DOHH2 (cell line): Measurements from ENCODE around the gene SMIM9.
"Not testable (repeated sequence)": the region's sequence is repeated elsewhere in the genome, so short reads cannot be mapped to it uniquely, and the experiment has no call there.

Experiments used
- H3F3A ChIP-seq: fragments of 200-600 bp; sonication (generic), shearing (Covaris generic); 2 replicates; pipeline ENCODE4 v1.6.0; 2016; ENCODE audit warnings: antibody characterized with exemption, mild to moderate bottlenecking; ENCODE audit not compliant: control insufficient read depth, insufficient read depth
- H3K27ac ChIP-seq: fragments of 200-600 bp; sonication (generic); 2 replicates; pipeline ENCODE4 v1.5.1; 2014; ENCODE audit warnings: low read depth, mild to moderate bottlenecking, low read length, moderate library complexity
- H3K27me3 ChIP-seq: fragments of 200-600 bp; sonication (generic); 2 replicates; pipeline ENCODE4 v1.6.1; 2014; ENCODE audit warnings: mild to moderate bottlenecking, low read length, mixed read lengths; ENCODE audit not compliant: control insufficient read depth
- H3K36me3 ChIP-seq: fragments of 200-600 bp; sonication (generic); 2 replicates; pipeline ENCODE4 v1.6.1; 2014; ENCODE audit warnings: mild to moderate bottlenecking, low read length, moderate library complexity, mixed read lengths; ENCODE audit not compliant: control insufficient read depth
- H3K4me1 ChIP-seq: fragments of 200-600 bp; sonication (generic); 2 replicates; pipeline ENCODE4 v1.6.1; 2014; ENCODE audit warnings: mild to moderate bottlenecking, low read length, mixed read lengths; ENCODE audit not compliant: control insufficient read depth
- H3K4me2 ChIP-seq: fragments of 200-600 bp; sonication (generic); 2 replicates; pipeline ENCODE4 v1.6.0; 2014; ENCODE audit warnings: mild to moderate bottlenecking, low read length, moderate library complexity
- H3K4me3 ChIP-seq: fragments of 200-600 bp; sonication (generic); 2 replicates; pipeline ENCODE4 v1.5.1; 2014; ENCODE audit warnings: mild to moderate bottlenecking, low read length, mixed read lengths
- H3K79me2 ChIP-seq: fragments of 200-600 bp; sonication (generic); 2 replicates; pipeline ENCODE4 v1.6.1; 2014; ENCODE audit warnings: mild to moderate bottlenecking, low read length, mixed read lengths; ENCODE audit not compliant: control insufficient read depth
- H3K9me2 ChIP-seq: fragments of 200-600 bp; sonication (generic); replicated peaks from 2 replicates; pipeline ENCODE4 v1.6.1; 2014; ENCODE audit warnings: mild to moderate bottlenecking, low read length, mixed read lengths; ENCODE audit not compliant: control insufficient read depth
- H3K9me3 ChIP-seq: fragments of 200-600 bp; sonication (generic); 2 replicates; pipeline ENCODE4 v1.6.1; 2014; ENCODE audit warnings: antibody characterized with exemption, low read length, mixed read lengths; ENCODE audit not compliant: control insufficient read depth, insufficient read depth
- H4K20me1 ChIP-seq: fragments of 200-600 bp; sonication (generic); 2 replicates; pipeline ENCODE4 v1.6.0; 2014; ENCODE audit warnings: low read depth, mild to moderate bottlenecking, antibody characterized with exemption, low read length, moderate library complexity; ENCODE audit not compliant: control insufficient read depth, insufficient read depth
- EZH2phosphoT487 ChIP-seq: fragments of 200-600 bp; sonication (generic); IDR thresholded peaks from 2 replicates; pipeline ENCODE4 v1.6.1; 2017; ENCODE audit warnings: borderline replicate concordance, mild to moderate bottlenecking, antibody characterized with exemption, low read length, moderate library complexity, mixed read lengths
- TF ChIP-seq, protein P1 (sequence below): fragments of 200-600 bp; sonication (generic); IDR thresholded peaks from one replicate; pipeline ENCODE4 v1.5.1; 2014; ENCODE audit warnings: antibody characterized with exemption, mild to moderate bottlenecking, low read depth, low read length; ENCODE audit not compliant: poor library complexity, severe bottlenecking

Gene SMIM9

DNA sequence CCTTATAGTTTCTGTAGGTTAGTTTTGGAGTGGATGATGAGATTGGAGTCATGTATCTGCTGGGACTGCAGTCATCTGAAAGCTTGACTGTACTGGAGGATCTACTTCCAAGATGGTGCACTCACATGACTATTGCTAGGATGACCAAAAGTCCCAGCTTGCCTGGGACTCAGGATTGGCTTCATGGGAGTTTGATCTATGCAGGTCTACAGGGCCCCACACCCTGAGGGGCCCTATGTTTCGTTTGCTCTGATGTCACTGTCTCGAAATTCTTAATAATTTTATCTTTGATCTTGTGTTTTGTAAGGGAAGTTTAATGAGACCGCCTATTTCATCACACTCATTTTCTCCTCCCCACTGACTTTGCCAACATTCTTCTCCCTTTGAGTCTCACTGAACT, at the start of gene SMIM9:
Gene SMIM9 (minus strand): TSS at position 101 of the 400 bp plus-strand sequence. CDS start 3,806 bp downstream, outside the sequence.
- Histone ChIP-seq H3K9me2 (no peaks in the 10 kb centered on the region), H3K9me3 (no peaks in the 10 kb centered on the region), H3F3A (no peaks in the 10 kb centered on the region)

DNA sequence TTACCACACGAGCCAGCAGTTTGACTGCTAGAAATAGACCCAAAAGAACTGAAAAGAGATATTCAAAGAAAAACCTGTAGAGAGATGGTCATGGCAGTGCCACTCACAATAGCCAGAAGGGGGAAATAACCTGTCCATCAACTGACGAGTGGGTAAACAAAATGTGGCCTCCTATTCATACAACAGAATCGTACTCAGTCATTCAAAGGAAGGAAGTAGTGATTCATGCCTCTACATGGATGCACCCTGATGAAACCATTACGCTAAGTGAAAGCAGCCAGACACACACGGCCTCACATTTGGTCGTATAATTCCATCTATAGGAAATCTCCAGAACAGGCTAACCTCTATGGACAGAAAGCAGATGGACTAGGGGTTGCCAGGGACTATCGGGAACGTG, 49.6 kb upstream of the SMIM9 start:
- H3K36me3 ChIP-seq, H4K20me1 ChIP-seq, H3K27ac ChIP-seq: not testable (repeated sequence)

More for the DNA sequence above, at the start of gene SMIM9:
- TF ChIP-seq EZH2phosphoT487: no peak
- TF ChIP-seq, protein P1, sequence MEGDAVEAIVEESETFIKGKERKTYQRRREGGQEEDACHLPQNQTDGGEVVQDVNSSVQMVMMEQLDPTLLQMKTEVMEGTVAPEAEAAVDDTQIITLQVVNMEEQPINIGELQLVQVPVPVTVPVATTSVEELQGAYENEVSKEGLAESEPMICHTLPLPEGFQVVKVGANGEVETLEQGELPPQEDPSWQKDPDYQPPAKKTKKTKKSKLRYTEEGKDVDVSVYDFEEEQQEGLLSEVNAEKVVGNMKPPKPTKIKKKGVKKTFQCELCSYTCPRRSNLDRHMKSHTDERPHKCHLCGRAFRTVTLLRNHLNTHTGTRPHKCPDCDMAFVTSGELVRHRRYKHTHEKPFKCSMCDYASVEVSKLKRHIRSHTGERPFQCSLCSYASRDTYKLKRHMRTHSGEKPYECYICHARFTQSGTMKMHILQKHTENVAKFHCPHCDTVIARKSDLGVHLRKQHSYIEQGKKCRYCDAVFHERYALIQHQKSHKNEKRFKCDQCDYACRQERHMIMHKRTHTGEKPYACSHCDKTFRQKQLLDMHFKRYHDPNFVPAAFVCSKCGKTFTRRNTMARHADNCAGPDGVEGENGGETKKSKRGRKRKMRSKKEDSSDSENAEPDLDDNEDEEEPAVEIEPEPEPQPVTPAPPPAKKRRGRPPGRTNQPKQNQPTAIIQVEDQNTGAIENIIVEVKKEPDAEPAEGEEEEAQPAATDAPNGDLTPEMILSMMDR: no peak
- H3K4me1 ChIP-seq: no peaks in the 10 kb centered on the region
- H3K36me3 ChIP-seq: no peaks in the 10 kb centered on the region
- no peak within 1 kb of the TSS for H3K27ac ChIP-seq
- no peaks in the 10 kb centered on the region for H3K27me3 ChIP-seq
- no peaks in the 10 kb centered on the region for H3K79me2 ChIP-seq
- no peak within 1 kb of the TSS for H3K4me3 ChIP-seq
- H4K20me1 ChIP-seq: no peaks in the 10 kb centered on the region
- no peak within 1 kb of the TSS for H3K4me2 ChIP-seq

DNA sequence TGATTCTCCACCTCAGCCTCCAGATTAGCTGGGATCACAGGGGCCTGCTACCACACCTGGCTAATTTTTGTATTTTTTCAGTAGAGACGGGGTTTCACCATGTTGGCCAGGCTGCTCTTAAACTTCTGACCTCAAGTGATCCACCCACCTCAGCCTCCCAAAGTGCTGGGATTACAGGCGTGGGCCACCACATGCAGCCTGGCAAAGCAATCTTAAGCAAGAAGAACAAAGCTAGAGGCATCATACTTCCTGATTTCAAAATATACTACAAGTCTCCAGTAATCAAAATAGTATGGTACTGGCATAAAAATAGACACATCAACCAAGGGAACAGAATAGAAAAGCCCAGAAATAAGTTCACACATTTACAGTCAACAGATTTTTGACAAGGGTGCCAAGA, 38.9 kb upstream of the SMIM9 start:
- H3K4me2 ChIP-seq: no peak overlapping the region
- no peaks in the 10 kb centered on the region for H3K36me3 ChIP-seq
- H3F3A ChIP-seq: no peaks in the 10 kb centered on the region
- H3K27ac ChIP-seq: no peak overlapping the region
- no peaks in the 10 kb centered on the region for H3K9me3 ChIP-seq
- no peaks in the 10 kb centered on the region for H3K27me3 ChIP-seq
- no peaks in the 10 kb centered on the region for H4K20me1 ChIP-seq
- no peaks in the 10 kb centered on the region for H3K4me1 ChIP-seq
- H3K9me2 ChIP-seq: no peaks in the 10 kb centered on the region
- no peak overlapping the region for H3K4me3 ChIP-seq
- TF ChIP-seq EZH2phosphoT487: no peak
- TF ChIP-seq, protein P1: no peak
- H3K79me2 ChIP-seq: no peaks in the 10 kb centered on the region

More for the DNA sequence above, 49.6 kb upstream of the SMIM9 start:
- not testable (repeated sequence) for H3K9me3 ChIP-seq, H3K79me2 ChIP-seq, H3K4me2 ChIP-seq, H3K4me3 ChIP-seq, H3K27me3 ChIP-seq, H3F3A ChIP-seq, H3K4me1 ChIP-seq, H3K9me2 ChIP-seq

DNA sequence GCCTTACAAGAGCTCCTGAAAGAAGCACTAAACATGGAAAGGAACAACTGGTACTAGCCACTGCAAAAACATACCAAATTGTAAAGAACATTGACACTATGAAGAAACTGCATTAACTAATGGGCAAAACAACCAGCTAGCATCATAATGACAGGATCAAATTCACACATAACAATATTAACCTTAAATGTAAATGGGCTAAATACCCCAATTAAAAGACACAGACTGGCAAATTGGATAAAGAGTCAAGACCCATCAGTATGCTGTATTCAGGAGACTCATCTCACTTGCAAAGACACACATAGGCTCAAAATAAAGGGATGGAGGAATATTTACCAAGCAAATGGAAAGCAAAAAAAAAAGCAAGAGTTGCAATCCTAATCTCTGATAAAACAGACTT, 34.1 kb upstream of the SMIM9 start:
- not testable (repeated sequence) for H3K4me2 ChIP-seq, H3F3A ChIP-seq

More for the DNA sequence above, 34.1 kb upstream of the SMIM9 start:
- not testable (repeated sequence) for H3K27me3 ChIP-seq, H3K4me1 ChIP-seq, H3K36me3 ChIP-seq, H3K27ac ChIP-seq, H4K20me1 ChIP-seq, H3K9me3 ChIP-seq, H3K4me3 ChIP-seq, H3K9me2 ChIP-seq, H3K79me2 ChIP-seq
